IMR-90 (cell line): Measurements from ENCODE around the gene TCF4. TPM values are rescaled to one million over a fixed set of nuclear protein-coding genes. Genes with fewer than 3 reads are reported as not detected.

Experiments
- ATAC-seq: fragments of 200-7000 bp; cut with Tn5 transposase; 2 replicates; pipeline ENCODE4 v1.9.1; 2020; ENCODE audit warnings: low read depth, mild to moderate bottlenecking, moderate library complexity
- BruUV-seq: library from RNA; stranded (reverse); fragments of 400-500 nt; replicated peaks from 2 replicates; lab custom pipeline; 2021; lab: Mats Ljungman, UMichigan
- CTCF ChIA-PET: fragments of 300-600 bp; formaldehyde crosslinking; extraction: SDS; loops from one replicate; lab custom pipeline; 2021; ENCODE audit warnings: antibody characterized with exemption; lab: Yijun Ruan, JAX
- POLR2A ChIA-PET: fragments of 300-600 bp; sonication (Branson Sonifier 250); formaldehyde crosslinking; loops from one replicate; lab custom pipeline; 2022; ENCODE audit warnings: antibody characterized with exemption; ENCODE audit not compliant: unreplicated experiment; lab: Charles Lee
- DNase-seq: peaks from one replicate; pipeline ENCODE4 v3.0.0; 2013
- H2AFZ ChIP-seq: replicated peaks from 2 replicates; pipeline ENCODE3; 2013; ENCODE audit warnings: low read length, mild to moderate bottlenecking; ENCODE audit not compliant: poor library complexity
- H2AK5ac ChIP-seq: 2 replicates; pipeline ENCODE4 v1.6.1; 2013; ENCODE audit warnings: low read depth, low read length, inconsistent platforms
- H2AK9ac ChIP-seq: replicated peaks from 2 replicates; pipeline ENCODE3; 2013; ENCODE audit warnings: mild to moderate bottlenecking, low read depth, low read length, moderate library complexity; ENCODE audit not compliant: poor library complexity
- H2BK120ac ChIP-seq: 2 replicates; pipeline ENCODE4 v1.6.1; 2013; ENCODE audit warnings: low read depth, low read length, inconsistent platforms
- H2BK15ac ChIP-seq: 3 replicates; pipeline ENCODE4 v1.6.1; 2013; ENCODE audit warnings: low read depth, low read length, inconsistent platforms
- H2BK20ac ChIP-seq: 2 replicates; pipeline ENCODE4 v1.6.1; 2013; ENCODE audit warnings: low read depth, mild to moderate bottlenecking, inconsistent platforms, low read length, moderate library complexity
- H2BK5ac ChIP-seq: 2 replicates; pipeline ENCODE4 v1.6.1; 2013; ENCODE audit warnings: mild to moderate bottlenecking, low read depth, low read length, inconsistent platforms; ENCODE audit not compliant: poor library complexity, severe bottlenecking
- H3K14ac ChIP-seq: replicated peaks from 2 replicates; pipeline ENCODE4 v1.6.1; 2013; ENCODE audit warnings: low read depth, low read length, inconsistent platforms
- H3K18ac ChIP-seq: 2 replicates; pipeline ENCODE4 v1.6.1; 2013; ENCODE audit warnings: low read depth, low read length, control low read depth
- H3K23ac ChIP-seq: 2 replicates; pipeline ENCODE4 v1.6.1; 2013; ENCODE audit warnings: low read depth, low read length, inconsistent platforms
- H3K27ac ChIP-seq: 2 replicates; pipeline ENCODE4 v1.5.1; 2013; ENCODE audit warnings: mild to moderate bottlenecking, control low read depth, low read length; ENCODE audit not compliant: insufficient read depth
- H3K27me3 ChIP-seq: 2 replicates; pipeline ENCODE4 v1.6.1; 2013; ENCODE audit warnings: low read length; ENCODE audit not compliant: control insufficient read depth, insufficient read depth
- H3K36me3 ChIP-seq: 2 replicates; pipeline ENCODE4 v1.6.1; 2013; ENCODE audit warnings: low read length, mixed read lengths; ENCODE audit not compliant: control insufficient read depth, insufficient read depth
- H3K4ac ChIP-seq: 2 replicates; pipeline ENCODE4 v1.6.1; 2013; ENCODE audit warnings: low read depth, low read length, inconsistent platforms
- H3K4me1 ChIP-seq: 2 replicates; pipeline ENCODE4 v1.6.1; 2013; ENCODE audit warnings: low read length, mixed read lengths; ENCODE audit not compliant: control insufficient read depth, insufficient read depth
- H3K4me2 ChIP-seq: 2 replicates; pipeline ENCODE4 v1.6.1; 2013; ENCODE audit warnings: low read depth, mild to moderate bottlenecking, control low read depth, low read length, moderate library complexity
- H3K4me3 ChIP-seq: 2 replicates; pipeline ENCODE4 v1.5.1; 2013; ENCODE audit warnings: low read depth, mild to moderate bottlenecking, control low read depth, low read length, moderate library complexity; ENCODE audit not compliant: insufficient read depth
- H3K56ac ChIP-seq: 2 replicates; pipeline ENCODE4 v1.6.1; 2013; ENCODE audit warnings: low read length, inconsistent platforms; ENCODE audit not compliant: insufficient read depth; ENCODE audit errors: extremely low read depth
- H3K79me1 ChIP-seq, 2 experiments: 2 replicates each; pipeline ENCODE4 v1.6.1; 2013; ENCODE audit warnings: low read length in 2 of 2, inconsistent platforms in 1 of 2, low read depth in 1 of 2
- H3K9ac ChIP-seq: 2 replicates; pipeline ENCODE4 v1.6.1; 2013; ENCODE audit warnings: low read depth, low read length, control low read depth
- H3K9me1 ChIP-seq: 2 replicates; pipeline ENCODE4 v1.6.1; 2013; ENCODE audit warnings: low read length, inconsistent platforms; ENCODE audit not compliant: insufficient read depth
- H3K9me3 ChIP-seq: 2 replicates; pipeline ENCODE4 v1.6.1; 2013; ENCODE audit warnings: low read length; ENCODE audit not compliant: control insufficient read depth, insufficient read depth
- H4K20me1 ChIP-seq: 2 replicates; pipeline ENCODE4 v1.6.1; 2013; ENCODE audit warnings: low read length, inconsistent platforms; ENCODE audit not compliant: insufficient read depth
- H4K5ac ChIP-seq: 2 replicates; pipeline ENCODE4 v1.6.1; 2013; ENCODE audit warnings: mild to moderate bottlenecking, low read depth, low read length, control low read depth
- H4K8ac ChIP-seq, 2 experiments: 2 replicates each; pipeline ENCODE4 v1.6.1; 2013; ENCODE audit warnings: low read depth in 2 of 2, low read length in 2 of 2, control low read depth in 1 of 2, inconsistent platforms in 1 of 2
- H4K91ac ChIP-seq: 2 replicates; pipeline ENCODE4 v1.6.1; 2013; ENCODE audit warnings: low read depth, low read length, inconsistent platforms; ENCODE audit not compliant: insufficient read depth
- CEBPB ChIP-seq: IDR thresholded peaks from 2 replicates; pipeline ENCODE4 v1.6.1; 2012; ENCODE audit warnings: low read depth, low read length, improper control_type of control experiment
- CHD1 ChIP-seq: IDR thresholded peaks from 2 replicates; pipeline ENCODE4 v1.6.1; 2012; ENCODE audit warnings: low read depth, low read length, improper control_type of control experiment
- ELK1 ChIP-seq: fragments of 150-350 bp; IDR thresholded peaks from 2 replicates; pipeline ENCODE4 v1.6.1; 2016; ENCODE audit warnings: low read depth, mild to moderate bottlenecking, low read length, moderate library complexity, borderline replicate concordance
- FOS ChIP-seq: fragments of 150-350 bp; IDR thresholded peaks from 2 replicates; pipeline ENCODE4 v1.6.1; 2016; ENCODE audit warnings: low read depth, low read length
- MAFK ChIP-seq: IDR thresholded peaks from 2 replicates; pipeline ENCODE4 v1.6.1; 2012; ENCODE audit warnings: low read depth, low read length, improper control_type of control experiment
- MAZ ChIP-seq: IDR thresholded peaks from 2 replicates; pipeline ENCODE4 v1.6.1; 2012; ENCODE audit warnings: low read depth, mild to moderate bottlenecking, low read length, improper control_type of control experiment, moderate library complexity, borderline replicate concordance
- MXI1 ChIP-seq: IDR thresholded peaks from 2 replicates; pipeline ENCODE4 v1.6.1; 2012; ENCODE audit warnings: low read depth, mild to moderate bottlenecking, low read length, moderate library complexity, borderline replicate concordance
- NFE2L2 ChIP-seq: fragments of 150-350 bp; IDR thresholded peaks from 2 replicates; pipeline ENCODE4 v1.6.1; 2016; ENCODE audit warnings: low read depth, mild to moderate bottlenecking, low read length
- POLR2A ChIP-seq: IDR thresholded peaks from 2 replicates; pipeline ENCODE4 v1.6.1; 2012; ENCODE audit warnings: mild to moderate bottlenecking, low read depth, low read length
- RAD21 ChIP-seq: IDR thresholded peaks from 2 replicates; pipeline ENCODE4 v1.6.1; 2012; ENCODE audit warnings: low read length, improper control_type of control experiment
- RCOR1 ChIP-seq: IDR thresholded peaks from 2 replicates; pipeline ENCODE4 v1.6.1; 2012; ENCODE audit warnings: mild to moderate bottlenecking, low read length, improper control_type of control experiment; ENCODE audit not compliant: insufficient replicate concordance
- RFX5 ChIP-seq: IDR thresholded peaks from 2 replicates; pipeline ENCODE4 v1.8.0; 2012; ENCODE audit warnings: low read depth, mild to moderate bottlenecking, low read length, moderate library complexity
- SMC3 ChIP-seq: fragments of 150-350 bp; IDR thresholded peaks from 2 replicates; pipeline ENCODE4 v1.6.1; 2016; ENCODE audit warnings: low read depth, mild to moderate bottlenecking, antibody characterized with exemption, low read length, moderate library complexity
- USF2 ChIP-seq: fragments of 150-350 bp; IDR thresholded peaks from 2 replicates; pipeline ENCODE4 v1.6.1; 2017; ENCODE audit warnings: mild to moderate bottlenecking, antibody characterized with exemption, low read length, low read depth
- WGBS, 2 experiments: methylation state at CpG; one replicate each; pipeline versions ENCODE4 v1.1.5 to v1.1.7; 2013; ENCODE audit warnings: missing lambda C conversion rate in 2 of 2; ENCODE audit not compliant: insufficient read length in 1 of 2; ENCODE audit errors: extremely low coverage in 2 of 2; 5-methylcytosine and 5-hydroxymethylcytosine counted together
- dilution Hi-C: fragments of 300-500 bp; cut with HindIII; formaldehyde crosslinking; loops from one replicate; pipeline ENCODE4 v1.14.3; 2018; ENCODE audit warnings: low sequenced_read_pairs; ENCODE audit not compliant: unreplicated experiment
- in situ Hi-C: fragments of 300-500 bp; cut with MboI; formaldehyde crosslinking; loops from 3 replicates; pipeline ENCODE4 v1.14.3; 2019; ENCODE audit warnings: low sequenced_read_pairs, inconsistent platforms, mixed read lengths
- intact Hi-C: fragments of 100-400 bp; cut with micrococcal nuclease; formaldehyde crosslinking; loops from 2 replicates; pipeline ENCODE4 v1.10.0; 2022
- polyA plus RNA-seq, 3 experiments: library from polyadenylated mRNA; depleted of rRNA; stranded (reverse); fragments of >200 nt; gene quantifications; 2 replicates each; pipeline ENCODE4 v1.2.3, GENCODE V29; 2012; ENCODE audit warnings: low replicate concordance in 1 of 3
- total RNA-seq: library from RNA; depleted of rRNA; stranded (reverse); fragments of >200 nt; gene quantifications from 2 replicates; pipeline ENCODE4 v1.2.3, GENCODE V29; 2012

TCF4 gene
- total and polyA plus RNA-seq, 2 of the 4 experiments (the other 2 are of a cell fraction) = 30.0 to 87.1 TPM

- Histone ChIP-seq H2BK15ac (no peak overlapping the region), H3K18ac (no peak overlapping the region; the same call in 1 of the 2 replicates), H3K9me3 (peaks cover 2% of the 10 kb centered on the region; the same call in 1 of the 2 replicates), H3K4me1 (peaks cover 5% of the 10 kb centered on the region), H3K4me3 (no peak overlapping the region), H3K4ac (no peak overlapping the region), H4K8ac (no peak overlapping the region), H4K91ac (no peak overlapping the region), H3K56ac (no peak overlapping the region), H3K4me2 (no peak overlapping the region), H3K27ac (no peak overlapping the region), H2AK5ac (no peak overlapping the region), H4K20me1 (no peaks in the 10 kb centered on the region), H3K79me1 (peaks cover 3 to 21% of the 10 kb centered on the region in 2 experiments; a peak in 3 of 4 replicates), H3K27me3 (no peaks in the 10 kb centered on the region), H4K5ac (no peak overlapping the region), H2AK9ac (no peak overlapping the region), H3K9me1 (peaks cover 3% of the 10 kb centered on the region), H3K14ac (no peak overlapping the region), H3K23ac (no peak overlapping the region), H2BK120ac (no peak overlapping the region), H2BK20ac (no peak overlapping the region), H2AFZ (no peak overlapping the region), H3K36me3 (peaks cover 28% of the 10 kb centered on the region), H3K9ac (no peak overlapping the region), H2BK5ac (no peak overlapping the region)
- DNase-seq (no peak), ATAC-seq (no peak)
- TF ChIP-seq RCOR1 = no peak
- no peak for TF ChIP-seq MXI1
- TF ChIP-seq USF2 = no peak
- TF ChIP-seq FOS = no peak
- TF ChIP-seq NFE2L2 = no peak
- TF ChIP-seq MAFK = no peak
- no peak for TF ChIP-seq MAZ
- TF ChIP-seq CEBPB = no peak
- TF ChIP-seq ELK1 = no peak
- TF ChIP-seq POLR2A = no peak
- TF ChIP-seq SMC3 = no peak
- no peak for TF ChIP-seq CHD1
- no peak for TF ChIP-seq RFX5
- TF ChIP-seq RAD21 = no peak
- BruUV-seq = no TSS peak
- in situ Hi-C loops (no loop called here), intact Hi-C loops (no loop called here), dilution Hi-C loops (no loop called here)
- no CpG with 5 or more reads among the region's 7 CpGs for WGBS, 2 experiments
- ChIA-PET CTCF (no interaction called here), POLR2A (no interaction called here)
These were observed 331.6 kb downstream of the TCF4 start for GRCh38 chr18:55256226-55256928.
